Ovary (tissue), 3 donors: ENCODE measurements around the gene FGFR3.

Experiments used
- CTCF ChIP-seq, 3 donors: fragments of 450-650 bp in 2 of 3; fragments of 200-600 bp in 1 of 3; IDR thresholded peaks; one replicate each; pipeline versions ENCODE4 v1.5.1 to v1.8.0; 2016 to 2022; ENCODE audit warnings: antibody characterized with exemption in 3 of 3, mild to moderate bottlenecking in 1 of 3
- EP300 ChIP-seq: sonication (generic); formaldehyde crosslinking; IDR thresholded peaks from one replicate; pipeline ENCODE4 v1.6.1; 2017; ENCODE audit warnings: antibody characterized with exemption
- POLR2A ChIP-seq: fragments of 450-650 bp; IDR thresholded peaks from one replicate; pipeline ENCODE4 v1.6.1; 2017; ENCODE audit warnings: antibody characterized with exemption, mild to moderate bottlenecking, moderate library complexity
- donor health status: DM: no; HTN: no; CAD: no.

- no peak for TF ChIP-seq POLR2A
- TF ChIP-seq CTCF (IDR thresholded peaks at IDR 0.05) = no peak
- no peak for TF ChIP-seq EP300
These were observed 20.1 kb downstream of the FGFR3 start for GRCh38 chr4:1813231-1813630.
